HG03159 (cell line): ENCODE data around the gene TOX3.

ENCODE experiments used
- ATAC-seq: cut with Tn5 transposase; IDR thresholded peaks from one replicate; pipeline ENCODE4 v1.9.1; 2021; ENCODE audit warnings: mild to moderate bottlenecking, moderate library complexity; ENCODE audit not compliant: unreplicated experiment

The TOX3 gene

DNA sequence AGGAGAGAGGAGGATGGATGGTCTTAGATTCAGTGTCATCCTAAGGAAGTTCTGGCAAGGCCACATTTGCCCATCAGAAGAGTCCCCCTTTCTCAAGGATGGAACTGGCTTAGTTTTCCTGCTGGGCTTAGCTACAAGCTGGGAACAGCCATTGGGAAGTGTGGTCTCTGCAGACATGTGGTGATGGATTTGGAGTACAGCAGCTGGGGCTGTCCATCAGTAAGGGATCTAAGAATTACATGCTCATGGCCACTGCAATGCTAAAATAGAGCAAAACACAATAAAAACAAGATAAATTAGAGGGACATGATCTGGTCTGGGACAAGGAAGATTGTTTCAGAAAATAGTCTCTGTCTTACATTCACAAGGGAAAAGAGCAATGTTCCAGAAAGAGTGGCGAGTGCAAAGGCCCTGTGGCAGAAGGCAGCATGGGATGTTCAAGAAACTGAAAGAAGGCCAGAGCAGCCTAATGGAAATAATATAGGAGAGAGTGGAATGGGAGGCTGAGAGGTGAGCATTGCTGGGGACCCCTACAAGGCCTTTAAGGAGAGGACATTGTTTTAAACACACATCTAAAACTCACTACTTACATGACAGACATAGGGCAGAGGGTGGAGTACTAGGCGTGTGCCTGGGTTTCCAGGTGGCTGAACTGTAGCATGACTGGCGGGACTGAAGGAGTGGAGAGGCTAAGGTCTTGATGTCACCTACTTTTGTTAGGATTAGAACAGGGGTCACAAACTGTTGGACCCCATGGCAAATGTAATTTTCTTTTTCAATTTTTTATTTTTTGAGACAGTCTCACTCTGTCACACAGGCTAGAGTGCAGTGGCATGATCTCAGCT lies 17.0 kb upstream of the TOX3 start:
- no peak for ATAC-seq

DNA sequence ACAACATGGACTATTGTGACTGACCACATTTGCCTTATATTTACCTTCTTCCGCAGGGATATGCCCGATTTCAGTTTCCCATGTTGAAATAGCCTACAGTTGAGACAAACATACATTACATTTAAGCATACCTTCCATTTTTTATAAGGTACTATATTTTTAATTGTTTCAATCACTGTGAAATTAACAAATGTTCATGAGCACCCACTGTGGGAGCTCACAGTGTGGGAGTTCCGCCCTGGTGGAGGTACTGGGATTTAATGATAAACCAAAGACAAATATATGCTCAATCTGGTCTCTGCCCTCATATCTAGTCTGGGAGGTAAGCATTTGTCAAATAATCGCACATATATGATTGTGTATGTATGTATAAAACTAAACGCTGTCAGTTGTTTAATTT lies 15.8 kb upstream of the TOX3 start:
- no peak for ATAC-seq

DNA sequence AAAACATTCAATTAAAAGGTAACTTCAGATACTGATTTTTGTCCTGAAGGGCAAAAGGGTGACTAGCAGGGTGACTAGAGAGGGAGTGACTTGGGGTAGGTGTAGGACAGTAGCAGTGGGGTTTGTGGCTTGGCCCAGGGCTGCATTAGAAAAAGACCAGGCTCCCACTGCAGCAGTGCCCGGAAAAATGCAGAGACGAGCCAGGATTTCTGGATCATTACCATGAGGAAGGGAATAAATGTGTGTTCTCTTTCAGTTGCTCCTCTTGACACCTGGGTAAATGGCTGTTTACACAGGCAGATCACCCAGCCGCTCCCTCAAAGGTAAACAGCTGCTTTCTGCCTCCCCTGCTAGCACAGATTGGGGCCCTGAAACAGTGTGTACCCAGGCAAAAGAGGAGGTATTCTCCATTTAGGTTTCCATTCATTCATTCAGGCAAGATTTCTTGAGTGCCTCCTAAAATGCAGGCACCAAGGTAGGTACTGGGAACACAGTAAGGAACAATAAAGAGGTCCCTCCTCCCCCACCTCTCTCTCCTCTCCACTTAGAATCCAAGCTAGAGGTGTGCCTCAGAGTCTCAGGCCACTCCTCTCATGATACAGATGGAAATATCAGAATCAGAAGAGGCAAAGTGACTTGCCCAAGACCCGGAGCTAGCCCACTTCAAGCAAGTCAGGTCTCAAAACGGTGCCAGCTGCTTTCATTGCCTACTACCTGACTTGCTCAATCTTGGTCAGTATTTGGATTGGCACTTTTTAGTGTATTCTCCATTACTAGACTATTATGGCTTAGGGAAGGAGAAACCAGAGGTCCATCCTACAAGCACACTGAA lies 15.2 kb upstream of the TOX3 start:
- no peak for ATAC-seq

DNA sequence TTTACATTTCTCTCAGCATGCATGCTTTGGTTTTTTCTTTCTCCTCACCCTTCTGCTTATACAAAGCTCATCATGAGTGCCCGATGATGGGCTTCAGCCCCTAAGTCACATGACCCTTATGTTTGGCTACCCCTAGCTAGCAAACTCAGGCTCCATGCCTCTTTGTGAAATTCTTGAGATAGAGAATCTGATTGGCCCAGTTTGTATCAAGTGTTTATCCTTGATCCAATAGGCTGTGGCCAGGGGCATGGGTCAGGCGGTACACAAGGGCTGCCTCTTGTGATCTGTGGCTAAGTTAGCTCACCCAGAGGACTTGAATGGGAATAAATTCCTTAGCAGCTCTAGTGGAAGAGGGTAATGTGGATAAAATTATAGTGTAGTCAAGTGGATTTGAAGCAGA lies 11.5 kb upstream of the TOX3 start:
- ATAC-seq, result no peak

DNA sequence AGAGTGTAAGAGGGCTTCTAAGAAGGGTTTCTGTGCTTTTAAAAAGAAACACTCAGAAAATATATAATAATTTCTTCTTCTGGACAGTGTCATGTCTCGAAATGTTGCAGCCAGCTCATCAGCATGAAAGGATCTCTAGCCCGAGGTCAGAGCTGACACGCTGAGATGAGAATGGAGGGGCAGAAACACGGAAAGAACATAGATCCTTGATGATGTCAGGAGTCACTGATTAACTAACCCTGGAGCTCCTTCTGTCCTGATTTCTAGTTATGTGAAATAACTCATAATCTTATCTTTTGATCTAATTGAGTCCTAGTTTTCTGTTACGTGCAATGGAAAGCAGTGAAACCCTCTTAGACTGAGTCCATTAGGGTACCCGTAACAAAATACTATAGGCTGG lies 10.3 kb upstream of the TOX3 start:
- ATAC-seq, result no peak

DNA sequence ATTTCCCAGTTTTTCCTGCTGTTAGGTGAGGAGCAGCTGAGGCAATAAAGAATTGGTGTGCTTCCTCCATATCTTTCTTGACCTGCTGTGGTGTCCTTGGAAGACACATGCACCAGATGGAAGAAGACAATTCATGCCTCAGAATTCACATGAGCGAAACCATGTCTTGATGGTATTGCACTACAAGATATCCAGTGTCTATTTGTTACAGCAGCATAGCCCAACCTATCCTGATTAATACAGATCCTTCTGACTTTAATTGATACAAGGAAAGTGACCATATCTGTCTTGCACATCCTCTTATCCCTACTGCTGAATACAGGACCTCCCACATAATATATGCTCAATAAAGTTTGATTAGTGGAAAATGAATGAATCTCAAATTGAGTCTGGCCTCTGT lies 9.1 kb upstream of the TOX3 start:
- no peak for ATAC-seq

DNA sequence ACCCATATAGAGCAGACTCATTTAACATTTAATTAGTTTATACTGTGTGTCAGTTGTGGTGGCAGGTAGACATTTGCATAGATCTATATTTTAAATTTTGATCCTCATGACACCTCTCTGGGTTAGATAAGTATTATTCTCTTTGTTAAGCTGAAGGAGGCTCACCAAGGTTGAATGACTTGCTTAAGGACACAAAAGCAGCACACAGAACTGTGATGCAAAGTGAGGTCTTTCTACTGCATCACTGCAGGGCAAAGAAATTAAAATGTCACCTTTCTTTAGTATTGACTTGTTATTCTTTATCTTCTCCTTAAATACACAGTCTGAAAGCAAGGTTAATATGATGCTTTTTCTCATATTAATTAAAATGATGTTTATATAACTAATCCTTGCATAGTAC lies 8.6 kb upstream of the TOX3 start:
- no peak for ATAC-seq

DNA sequence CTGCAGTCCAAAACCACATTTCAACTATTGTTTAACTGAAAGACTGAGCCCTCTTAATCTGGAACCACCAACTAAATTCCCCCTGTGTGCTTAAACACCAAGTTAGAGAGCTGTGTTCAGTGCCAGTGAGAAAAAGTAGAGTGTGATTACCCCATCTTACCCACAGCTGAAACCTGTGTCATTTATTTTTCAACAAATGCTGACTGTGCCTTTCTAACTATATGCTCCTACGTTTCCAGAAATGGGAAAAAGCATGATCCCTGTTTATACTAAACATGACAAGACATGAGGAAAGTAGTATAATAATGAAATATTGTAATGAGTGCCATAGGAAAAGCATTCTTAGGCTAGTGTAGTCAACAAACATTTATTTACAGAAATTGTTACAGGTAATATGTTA lies 7.4 kb upstream of the TOX3 start:
- no peak for ATAC-seq

DNA sequence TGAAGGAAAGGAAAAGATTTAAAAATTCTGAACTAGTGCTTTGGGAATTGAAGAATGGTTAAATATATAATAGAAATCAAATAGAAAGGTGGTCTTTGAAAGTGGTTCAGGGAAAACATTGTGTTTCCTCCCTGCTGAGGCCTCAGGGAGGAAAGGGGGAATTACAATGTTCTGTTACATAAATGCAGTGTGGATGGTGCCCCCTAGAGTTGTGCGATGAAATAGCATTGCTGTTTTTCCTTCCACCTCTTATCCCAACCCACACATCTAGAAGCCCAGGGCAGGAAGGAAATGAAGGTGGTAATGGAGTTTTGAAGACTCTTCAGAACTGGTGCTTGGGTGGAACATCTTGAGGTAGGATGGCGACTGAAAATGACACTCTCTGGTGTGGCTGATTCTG lies 6.4 kb upstream of the TOX3 start:
- no peak for ATAC-seq

DNA sequence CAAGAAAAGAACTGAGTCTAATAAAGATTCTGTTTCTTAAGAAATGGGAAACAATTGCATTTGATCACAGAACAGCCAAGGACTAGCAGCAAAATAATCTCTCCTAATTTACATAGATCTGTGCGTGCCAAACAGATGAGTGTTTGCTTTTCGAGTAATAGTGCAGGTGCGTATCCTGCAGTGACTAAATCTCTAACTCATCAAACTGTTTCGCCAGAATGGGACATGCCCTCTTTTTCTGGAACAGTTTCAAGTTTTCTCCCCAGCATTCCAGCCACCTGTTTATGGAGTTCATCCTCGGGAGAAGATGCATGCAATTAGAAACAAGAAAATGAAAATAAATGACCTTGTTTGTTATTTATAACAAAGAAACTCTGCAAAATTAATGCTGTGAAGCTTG lies 5.7 kb upstream of the TOX3 start:
- no peak for ATAC-seq

DNA sequence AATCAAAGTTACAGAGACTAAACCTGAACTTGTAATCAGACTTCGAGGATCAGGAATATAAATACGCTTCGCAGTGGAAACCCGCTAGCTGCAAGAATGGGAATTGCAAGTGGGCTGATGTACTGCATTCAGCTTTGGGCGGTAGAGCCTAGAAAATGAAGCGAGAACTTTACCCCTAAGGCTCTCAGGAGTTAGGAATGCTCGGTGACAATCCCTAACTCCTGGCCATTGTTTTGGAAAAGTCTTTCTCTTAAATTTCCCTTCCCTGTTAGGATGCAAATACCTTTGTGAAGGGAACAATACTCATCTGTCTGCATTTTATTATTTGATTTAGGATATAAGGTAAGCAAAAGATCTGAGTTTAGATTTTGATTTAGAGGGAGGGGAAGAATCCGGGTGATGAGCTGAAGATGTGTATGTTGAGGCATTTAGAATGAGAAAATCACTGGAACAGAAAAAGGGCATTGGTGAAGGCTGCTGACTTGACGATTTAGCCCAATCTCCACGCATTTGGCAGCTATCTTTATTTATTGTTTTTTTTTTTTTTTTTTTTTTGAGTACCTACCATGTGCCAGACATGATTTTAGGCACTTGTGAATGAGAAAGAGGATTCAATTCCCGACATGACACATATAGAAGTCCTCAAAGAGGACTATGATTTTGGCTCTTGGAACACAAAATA lies 2.2 kb upstream of the TOX3 start:
- ATAC-seq, result no peak

DNA sequence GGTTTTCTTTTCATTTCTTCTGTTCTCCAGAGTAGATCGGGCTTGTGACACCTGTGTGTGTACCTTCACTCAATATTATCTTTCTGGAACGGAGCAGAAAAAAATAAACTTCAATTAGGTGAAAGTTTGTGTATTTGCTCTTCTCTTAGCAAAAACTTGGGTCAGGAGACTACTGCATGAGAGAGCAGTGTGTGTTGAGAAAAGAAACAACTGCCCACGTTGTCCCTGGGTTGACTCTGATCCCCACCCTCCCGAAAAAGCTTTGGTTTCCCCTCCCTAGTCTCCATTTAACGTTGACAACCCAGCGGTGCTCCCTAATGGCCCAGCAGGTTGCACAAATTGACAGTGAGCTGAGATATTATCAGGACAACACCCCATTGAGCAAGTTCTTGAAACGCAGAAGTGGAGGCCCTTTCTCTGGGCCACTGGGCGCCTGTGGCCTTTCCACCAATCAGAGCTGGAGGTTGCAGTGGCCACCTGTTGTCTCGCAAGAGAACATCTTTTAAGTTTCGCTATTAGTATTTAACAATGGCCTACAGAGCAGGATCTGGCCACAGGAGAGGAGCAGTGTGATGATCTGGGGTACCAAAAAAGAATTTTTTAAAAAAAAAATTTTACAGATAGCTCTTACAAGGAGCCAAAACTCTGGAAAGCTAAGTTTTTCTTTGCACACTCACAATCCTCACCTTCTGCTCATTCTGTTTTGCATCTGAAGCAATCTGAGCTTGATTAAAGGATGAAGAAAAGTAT lies 1.5 kb upstream of the TOX3 start:
- no peak for ATAC-seq

DNA sequence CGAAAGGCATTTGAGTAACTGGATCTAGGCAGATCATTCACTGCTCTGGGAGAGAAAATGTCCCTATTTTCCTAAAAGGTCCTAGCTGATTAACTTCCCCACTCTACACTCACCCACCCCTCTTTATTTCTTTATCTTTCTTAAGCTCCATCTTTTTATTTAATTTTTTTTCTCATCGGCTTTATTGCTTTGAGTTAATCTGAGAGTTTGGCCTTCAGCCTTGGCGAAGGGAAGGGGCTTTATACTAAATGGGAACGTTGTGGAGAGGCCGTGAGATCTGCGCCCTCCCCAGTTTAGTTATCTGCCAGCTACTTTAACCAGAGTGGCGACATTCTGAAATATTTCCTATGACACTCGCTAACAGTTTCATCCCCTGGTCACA lies 882 bp upstream of the TOX3 start:
- ATAC-seq, result no peak

DNA sequence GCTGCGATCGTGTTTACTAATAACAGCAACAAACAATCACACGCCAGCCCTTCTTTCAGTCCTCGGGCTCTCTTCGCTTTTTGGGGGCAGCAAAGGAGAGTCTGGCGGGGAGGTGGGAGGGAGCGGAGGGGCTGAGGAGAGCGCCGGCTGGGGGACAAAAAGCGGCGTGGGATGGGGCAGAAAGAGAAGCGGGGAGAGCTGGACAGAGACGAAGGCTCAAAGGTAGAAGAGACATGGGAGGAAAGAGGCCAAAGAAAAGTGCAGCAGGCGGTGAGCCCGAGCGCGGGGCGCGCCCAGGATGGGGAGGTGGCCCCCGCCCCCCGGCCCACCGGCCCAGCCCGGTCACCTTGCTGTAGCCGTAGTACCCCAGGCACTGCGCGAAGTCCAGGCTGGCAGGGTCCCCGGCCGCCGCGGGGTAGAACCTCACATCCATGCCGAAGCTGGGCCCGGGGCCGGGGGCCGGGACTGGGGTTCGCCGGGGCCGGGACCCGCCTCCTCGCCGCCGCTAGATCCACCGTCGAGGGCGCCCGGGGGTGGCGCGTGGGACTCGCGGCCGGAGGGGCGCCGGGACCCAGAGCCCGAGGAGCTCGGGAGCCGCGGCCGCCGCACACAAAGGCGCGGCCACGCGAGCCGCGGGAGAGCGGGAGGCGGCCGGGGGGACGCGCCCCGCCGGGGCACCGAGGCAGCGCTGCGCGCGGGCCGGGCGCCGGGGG lies 496 bp downstream of the TOX3 start:
- no peak for ATAC-seq

DNA sequence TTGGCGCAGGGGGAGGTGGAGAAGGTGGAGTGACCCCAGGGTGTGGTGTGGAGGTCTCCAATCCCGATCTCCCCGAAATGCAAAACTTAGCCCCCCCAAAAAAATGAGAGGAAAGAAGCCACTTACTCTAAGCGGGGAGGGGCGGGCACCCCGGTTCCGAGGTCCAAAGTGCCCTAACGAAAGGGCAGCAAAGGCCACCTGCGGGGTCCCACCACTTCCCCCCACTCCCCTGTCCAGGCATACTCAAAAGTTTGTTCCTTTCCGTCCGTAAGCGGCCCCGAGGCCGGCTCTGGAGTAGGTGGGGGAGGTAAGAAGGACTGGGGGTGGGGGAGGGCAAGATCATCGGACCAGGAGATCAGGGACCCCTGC lies 1.1 kb downstream of the TOX3 start:
- no peak for ATAC-seq

DNA sequence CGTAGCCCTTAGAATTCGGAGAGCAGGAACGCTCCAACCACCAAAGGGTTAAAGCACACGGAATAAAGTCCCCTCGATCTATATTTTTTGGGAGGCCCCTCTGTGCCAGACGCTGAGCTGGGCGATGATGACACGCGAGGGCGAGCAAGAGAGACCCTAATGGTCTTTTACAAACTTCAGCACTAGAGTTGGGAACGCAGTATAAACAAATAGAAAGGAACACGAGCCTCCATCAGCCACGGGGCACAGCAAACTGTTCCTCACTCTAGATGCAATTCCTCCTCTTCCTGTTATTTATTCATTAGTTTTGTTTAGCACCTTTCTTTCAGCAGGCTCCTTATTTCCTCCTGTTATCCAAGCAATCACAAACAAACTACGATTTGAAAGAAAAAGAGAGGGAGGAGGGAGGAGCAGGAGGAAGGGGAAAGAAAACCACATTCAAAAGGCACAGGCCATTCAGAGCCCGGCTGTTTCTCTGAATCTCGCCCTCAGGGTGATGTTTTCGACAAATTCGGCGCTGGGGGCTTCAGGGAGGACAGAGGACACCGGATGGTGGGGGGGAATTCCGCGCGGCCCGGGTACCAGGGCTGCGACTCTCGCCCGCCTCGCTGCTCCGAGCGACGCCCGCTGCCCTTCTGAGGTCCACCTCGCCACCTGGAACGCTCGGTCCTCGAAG lies 1.6 kb downstream of the TOX3 start:
- no peak for ATAC-seq

DNA sequence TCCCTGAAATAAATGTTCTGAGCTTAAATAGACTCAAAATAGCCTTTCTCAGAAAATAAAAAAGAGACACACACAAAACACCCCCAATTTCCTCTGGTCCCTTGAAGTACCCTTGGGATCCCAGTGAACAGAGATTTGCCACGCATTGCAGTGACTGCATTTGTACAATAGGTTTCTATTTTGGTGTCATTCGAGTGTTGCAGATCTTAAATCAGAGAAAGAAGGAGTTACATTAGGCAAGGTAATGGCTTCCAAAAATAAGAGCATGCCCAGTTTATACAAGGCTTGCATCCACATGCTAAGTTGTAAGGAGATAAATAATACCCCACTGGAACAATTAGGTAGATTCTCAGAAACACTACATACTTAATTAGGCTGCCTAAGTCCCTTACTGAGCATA lies 2.2 kb downstream of the TOX3 start:
- ATAC-seq, result no peak

DNA sequence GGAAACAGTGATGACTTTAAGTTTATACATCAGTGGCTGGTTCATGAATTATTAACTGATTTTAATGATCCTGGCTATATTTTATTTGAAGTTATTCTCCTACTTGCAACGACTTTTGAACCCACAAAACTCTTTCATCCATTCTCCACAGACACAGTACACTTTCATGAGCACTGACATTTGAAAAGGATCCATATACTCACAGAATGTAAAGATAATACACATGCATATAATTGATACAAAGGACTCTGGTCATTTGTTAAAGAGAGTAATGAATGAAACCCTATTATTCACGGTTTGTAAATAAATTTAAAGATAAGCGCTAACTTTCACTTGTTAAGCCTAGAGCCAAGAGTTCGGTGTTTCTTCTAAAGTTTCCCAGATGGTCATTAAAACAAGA lies 3.3 kb downstream of the TOX3 start:
- no peak for ATAC-seq

DNA sequence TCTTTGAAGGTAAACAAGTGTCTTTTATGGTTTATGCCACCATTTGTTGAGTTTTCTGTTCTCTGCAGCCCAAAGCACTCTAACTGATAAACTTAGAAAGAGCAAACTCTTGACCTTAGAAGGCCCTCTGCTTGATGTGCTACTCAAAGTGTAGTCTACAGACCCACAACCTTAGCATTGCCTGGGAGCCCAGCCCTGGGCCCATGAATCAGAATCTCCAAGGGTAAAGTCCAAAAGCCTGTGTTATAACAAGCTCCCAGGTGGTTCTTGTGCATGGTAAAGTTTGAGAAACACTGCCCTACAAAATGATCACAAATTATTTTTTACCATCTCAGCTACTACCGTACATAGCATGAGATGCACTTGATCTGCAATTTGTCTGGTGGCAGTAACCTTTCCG lies 6.0 kb downstream of the TOX3 start:
- ATAC-seq, result no peak

DNA sequence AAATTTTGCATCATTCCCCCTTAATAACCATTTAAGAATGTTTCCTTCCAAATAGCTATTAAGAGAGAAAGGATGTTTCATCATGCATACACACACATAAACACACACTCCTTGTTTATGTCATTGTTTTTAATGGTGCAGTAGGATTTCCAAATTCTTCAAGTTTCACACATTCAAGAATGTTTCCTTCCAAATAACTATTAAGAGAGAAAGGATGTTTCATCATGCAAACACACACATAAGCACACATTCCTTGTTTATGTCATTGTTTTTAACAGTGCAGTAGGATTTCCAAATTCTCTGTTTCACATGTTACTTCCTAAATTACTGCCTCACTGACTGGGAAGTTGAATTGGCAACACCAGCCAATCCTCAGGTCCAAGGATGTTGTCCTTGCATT lies 7.8 kb downstream of the TOX3 start:
- no peak for ATAC-seq
